GM21619 (cell line): Measurements from ENCODE around the gene SRGAP2C.
A peak's percentile ranks its signal among the peaks of the same experiment; 100 is the strongest.
"Not testable (repeated sequence)": the region's sequence is repeated elsewhere in the genome, so short reads cannot be mapped to it uniquely, and the experiment has no call there.

Experiments
- ATAC-seq: cut with Tn5 transposase; IDR thresholded peaks from one replicate; pipeline ENCODE4 v1.9.1; 2021; ENCODE audit not compliant: unreplicated experiment

Gene SRGAP2C

GRCh38 chr1:121324726-121325125 lies 140.0 kb downstream of the SRGAP2C start:
- ATAC-seq = not testable (repeated sequence)

GRCh38 chr1:121332141-121332540 lies 147.4 kb downstream of the SRGAP2C start:
- ATAC-seq = not testable (repeated sequence)

- not testable (repeated sequence) for ATAC-seq
Measured at GRCh38 chr1:121332599-121333562, 148.1 kb downstream of the SRGAP2C start.

- ATAC-seq = not testable (repeated sequence)
Measured at GRCh38 chr1:121337958-121338357, 153.2 kb downstream of the SRGAP2C start.

GRCh38 chr1:121339611-121340010 lies 154.8 kb downstream of the SRGAP2C start:
- not testable (repeated sequence) for ATAC-seq

- not testable (repeated sequence) for ATAC-seq
Measured at GRCh38 chr1:121343311-121343906, 158.6 kb downstream of the SRGAP2C start.

GRCh38 chr1:121344355-121344754 lies 159.6 kb downstream of the SRGAP2C start:
- not testable (repeated sequence) for ATAC-seq

GRCh38 chr1:121346654-121347053 lies 161.9 kb downstream of the SRGAP2C start:
- not testable (repeated sequence) for ATAC-seq

- not testable (repeated sequence) for ATAC-seq
Measured at GRCh38 chr1:121347476-121347875, 162.7 kb downstream of the SRGAP2C start.

- not testable (repeated sequence) for ATAC-seq
Measured at GRCh38 chr1:121348115-121348514, 163.3 kb downstream of the SRGAP2C start.

- not testable (repeated sequence) for ATAC-seq
Measured at GRCh38 chr1:121349332-121349967, 164.7 kb downstream of the SRGAP2C start.

GRCh38 chr1:121355711-121356420 lies 171.1 kb downstream of the SRGAP2C start:
- ATAC-seq = not testable (repeated sequence)

- ATAC-seq = not testable (repeated sequence)
Measured at GRCh38 chr1:121356819-121357218, 172.0 kb downstream of the SRGAP2C start.

- not testable (repeated sequence) for ATAC-seq
Measured at GRCh38 chr1:121360531-121360930, 175.8 kb downstream of the SRGAP2C start.

- ATAC-seq = not testable (repeated sequence)
Measured at GRCh38 chr1:121361451-121362233, 176.9 kb downstream of the SRGAP2C start.

GRCh38 chr1:121362234-121362883 lies 177.6 kb downstream of the SRGAP2C start:
- not testable (repeated sequence) for ATAC-seq

- not testable (repeated sequence) for ATAC-seq
Measured at GRCh38 chr1:121365316-121365715, 180.5 kb downstream of the SRGAP2C start.

- peak; percentile 67 for ATAC-seq
Measured at GRCh38 chr1:121365723-121366122, 180.9 kb downstream of the SRGAP2C start.

GRCh38 chr1:121366171-121366570 lies 181.4 kb downstream of the SRGAP2C start:
- ATAC-seq = not testable (repeated sequence)
